PC-9 (cell line): ENCODE data around the gene NCOA3. TPM values are rescaled to one million over a fixed set of nuclear protein-coding genes. Genes with fewer than 3 reads are reported as not detected.

Experiments
- BruUV-seq: library from RNA; stranded (reverse); fragments of 400-500 nt; replicated peaks from 2 replicates; lab custom pipeline; 2021; lab: Mats Ljungman, UMichigan
- CTCF ChIA-PET: fragments of 300-600 bp; sonication (Branson Sonifier 250); formaldehyde crosslinking; loops from one replicate; lab custom pipeline; 2022; ENCODE audit warnings: antibody characterized with exemption; lab: Charles Lee
- POLR2A ChIA-PET: fragments of 300-600 bp; sonication (Branson Sonifier 250); formaldehyde crosslinking; loops from one replicate; lab custom pipeline; 2022; ENCODE audit warnings: antibody characterized with exemption; ENCODE audit not compliant: unreplicated experiment; lab: Charles Lee
- DNase-seq, 2 experiments: peaks; one replicate each; pipeline versions ENCODE4 v3.0.0 to v3.0.0-alpha.2; 2015 to 2022; ENCODE audit warnings: mixed read lengths in 1 of 2
- H2AFZ ChIP-seq: fragments of 200-600 bp; sonication (generic); 2 replicates; pipeline ENCODE4 v1.8.1; 2017; ENCODE audit warnings: antibody characterized with exemption
- H3F3A ChIP-seq: fragments of 200-600 bp; sonication (generic); 2 replicates; pipeline ENCODE4 v1.8.1; 2017; ENCODE audit warnings: antibody characterized with exemption, mild to moderate bottlenecking, low read depth; ENCODE audit not compliant: insufficient read depth
- H3K27ac ChIP-seq: fragments of 200-600 bp; sonication (generic); 2 replicates; pipeline ENCODE4 v1.6.1; 2016; ENCODE audit warnings: mixed run types
- H3K27me3 ChIP-seq: fragments of 200-600 bp; sonication (generic); 2 replicates; pipeline ENCODE4 v1.6.1; 2016; ENCODE audit warnings: low read depth, mixed run types; ENCODE audit not compliant: insufficient read depth
- H3K36me3 ChIP-seq: fragments of 200-600 bp; sonication (generic); 2 replicates; pipeline ENCODE4 v1.6.1; 2016; ENCODE audit warnings: low read depth, mixed run types
- H3K4me1 ChIP-seq: fragments of 200-600 bp; sonication (generic); replicated peaks from 2 replicates; pipeline ENCODE4 v1.6.1; 2016; ENCODE audit warnings: mixed run types; ENCODE audit not compliant: insufficient read depth
- H3K4me2 ChIP-seq: fragments of 200-600 bp; sonication (generic); 2 replicates; pipeline ENCODE4 v1.6.1; 2017; ENCODE audit warnings: mixed run types
- H3K4me3 ChIP-seq: fragments of 200-600 bp; sonication (generic); 2 replicates; pipeline ENCODE4 v1.6.1; 2016; ENCODE audit warnings: mixed run types
- H3K79me2 ChIP-seq: fragments of 200-600 bp; sonication (generic); 2 replicates; pipeline ENCODE4 v1.6.1; 2017; ENCODE audit warnings: low read depth, mixed run types
- H3K9me2 ChIP-seq: fragments of 200-600 bp; sonication (generic); 2 replicates; pipeline ENCODE4 v1.8.1; 2017; ENCODE audit warnings: mild to moderate bottlenecking; ENCODE audit not compliant: insufficient read depth
- H3K9me3 ChIP-seq: fragments of 200-600 bp; sonication (generic); 2 replicates; pipeline ENCODE4 v1.8.1; 2016; ENCODE audit warnings: low read depth; ENCODE audit not compliant: insufficient read depth
- H4K20me1 ChIP-seq: fragments of 200-600 bp; sonication (generic); 2 replicates; pipeline ENCODE4 v1.8.1; 2017; ENCODE audit not compliant: insufficient read depth
- CTCF ChIP-seq: fragments of 200-600 bp; sonication (generic); conservative IDR thresholded peaks from 2 replicates; pipeline ENCODE4 v1.6.1; 2017; ENCODE audit warnings: mixed run types, antibody characterized with exemption, mild to moderate bottlenecking, moderate library complexity
- EZH2 ChIP-seq: fragments of 200-600 bp; sonication (generic); IDR thresholded peaks from 2 replicates; pipeline ENCODE4 v1.8.0; 2017; ENCODE audit warnings: antibody characterized with exemption, low read depth
- intact Hi-C: fragments of 100-400 bp; cut with micrococcal nuclease; formaldehyde crosslinking; loops from one replicate; pipeline ENCODE4 v1.10.0; 2022; ENCODE audit not compliant: unreplicated experiment
- total RNA-seq: library from RNA; stranded (reverse); gene quantifications from 2 replicates; pipeline ENCODE4 v1.2.3, GENCODE V29; 2021

The NCOA3 gene
- total RNA-seq, 1 experiment from 2014 or later = 78.0 TPM

DNA sequence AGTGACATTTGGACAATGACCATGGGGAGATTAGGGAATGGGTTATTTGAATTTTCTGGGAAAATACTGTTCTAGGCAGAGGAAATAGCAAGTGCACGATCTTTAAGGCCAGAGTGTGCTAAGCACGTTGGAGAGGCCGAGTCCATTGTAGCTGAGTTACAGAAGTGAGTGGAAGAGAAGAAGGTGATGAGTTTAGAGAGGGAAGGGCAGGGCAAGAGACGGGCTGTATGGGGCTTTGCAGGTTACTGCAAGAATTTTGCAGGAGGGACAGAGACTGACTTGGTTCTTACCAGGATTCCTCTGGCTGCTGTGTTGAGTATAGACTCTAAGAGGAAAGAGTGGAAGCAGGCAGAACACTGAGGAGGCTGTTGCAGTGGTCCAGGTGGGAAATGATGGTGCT lies 1.1 kb upstream of the NCOA3 start:
- BruUV-seq = no TSS peak
- CTCF ChIA-PET = interaction anchor here (1.3 kb wide), 1 partner anchor 116 kb away, joined by 8 read pairs; no protein-coding TSS in a partner anchor
- peak overlapping the region; percentile 90 for H3K27ac ChIP-seq
- peak overlapping the region; percentile 83 for H3K4me2 ChIP-seq
- peaks cover 45% of the 10 kb centered on the region for H3K79me2 ChIP-seq
- H3F3A ChIP-seq = peaks cover 25% of the 10 kb centered on the region
- DNase-seq = no peak
- 0 out of 2 replicates have a peak, but pooled peaks cover 4% of the 10 kb centered on the region for H3K36me3 ChIP-seq
- peaks cover 26% of the 10 kb centered on the region for H4K20me1 ChIP-seq
- no peaks in the 10 kb centered on the region for H3K27me3 ChIP-seq
- intact Hi-C loops = loop anchor here (2.0 to 5.0 kb wide), 6 partner anchors 47 to 228 kb away; no protein-coding TSS in a partner anchor
- POLR2A ChIA-PET = interaction anchor here (0.6 kb wide), 1 partner anchor 47 kb away, joined by 3 read pairs; no protein-coding TSS in a partner anchor
- no peaks in the 10 kb centered on the region for H3K9me2 ChIP-seq
- H2AFZ ChIP-seq = peak overlapping the region; percentile 80; the same call in 1 of the 2 replicates
- peaks cover 45% of the 10 kb centered on the region for H3K4me1 ChIP-seq
- no peaks in the 10 kb centered on the region for H3K9me3 ChIP-seq
- TF ChIP-seq EZH2 (no peak), CTCF (no peak)
- H3K4me3 ChIP-seq = peak overlapping the region; percentile 77

- Histone ChIP-seq H3K27ac (peak overlapping the region; percentile 90), H3K9me3 (no peaks in the 10 kb centered on the region), H3K9me2 (no peaks in the 10 kb centered on the region), H3K36me3 (0 out of 2 replicates have a peak, but pooled peaks cover 4% of the 10 kb centered on the region), H3F3A (peaks cover 30% of the 10 kb centered on the region), H3K4me1 (peaks cover 51% of the 10 kb centered on the region), H3K4me2 (peak overlapping the region; percentile 83), H3K79me2 (peaks cover 50% of the 10 kb centered on the region), H4K20me1 (peaks cover 31% of the 10 kb centered on the region), H2AFZ (peak overlapping the region; percentile 80), H3K27me3 (no peaks in the 10 kb centered on the region), H3K4me3 (peak overlapping the region; percentile 77)
- CTCF ChIA-PET = interaction anchor here (0.6 to 1.4 kb wide), 9 partner anchors 8 to 1119 kb away, joined by 3 to 9 read pairs (median 6); no protein-coding TSS in a partner anchor
- intact Hi-C loops = loop anchor here (1.0 to 5.0 kb wide), 8 partner anchors 8 to 229 kb away; no protein-coding TSS in a partner anchor
- TF ChIP-seq EZH2 = no peak
- no peak for TF ChIP-seq CTCF
- DNase-seq = no peak
- TSS peak; percentile 85 for BruUV-seq
- POLR2A ChIA-PET = interaction anchor here (0.6 to 1.6 kb wide), 16 partner anchors 8 to 1014 kb away, joined by 3 to 31 read pairs (median 4); no protein-coding TSS in a partner anchor
Observed at GRCh38 chr20:47501116-47501481, 588 bp upstream of the NCOA3 start.

DNA sequence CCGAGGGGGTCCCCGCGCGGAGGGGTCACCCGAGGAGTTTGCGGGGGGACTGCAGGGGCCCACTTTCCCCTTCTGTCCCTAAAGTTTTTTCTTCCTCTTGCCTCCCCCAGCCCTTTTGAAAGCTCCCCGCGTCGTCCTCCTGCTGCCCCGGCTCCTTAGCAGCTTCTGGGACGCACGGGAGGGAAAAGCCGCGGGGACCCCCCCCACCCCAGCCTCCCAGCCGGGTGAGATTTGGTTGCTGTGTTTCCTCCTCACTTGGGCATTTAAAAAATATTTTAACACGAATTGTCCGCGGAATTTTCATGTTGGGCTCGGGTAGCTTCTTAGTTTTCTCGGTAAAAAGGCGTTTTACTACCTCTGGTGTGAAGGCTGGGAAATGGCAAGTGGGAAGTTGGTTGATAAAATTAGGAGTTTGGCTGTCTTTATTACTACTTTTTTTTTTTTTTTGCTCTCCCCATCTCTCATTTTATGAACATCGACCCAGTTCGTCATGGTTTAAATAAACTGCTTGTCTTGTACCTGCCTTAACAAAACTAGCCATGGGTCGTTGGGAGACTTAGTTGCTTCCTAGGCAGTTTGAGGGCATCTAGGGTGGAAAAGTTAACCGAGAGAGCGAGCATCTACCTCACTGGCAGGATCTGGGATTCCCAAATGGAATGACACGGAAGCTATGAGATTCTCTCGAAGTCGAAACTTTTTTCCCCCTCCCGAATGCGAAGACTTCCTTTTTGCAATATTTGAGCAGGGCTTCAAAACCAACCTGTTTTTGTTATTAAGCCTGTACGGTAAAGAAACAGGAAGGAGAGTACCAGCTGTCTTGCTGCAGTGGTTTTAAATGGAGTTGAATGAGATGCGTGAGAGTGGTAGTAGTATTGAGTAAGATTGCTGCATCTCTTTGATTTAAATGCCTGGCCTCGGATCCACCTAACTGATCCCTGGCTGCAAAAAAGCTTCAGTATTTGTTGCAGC lies 868 bp downstream of the NCOA3 start:
- H3K79me2 ChIP-seq = peaks cover 65% of the 10 kb centered on the region
- H3K4me3 ChIP-seq = peak overlapping the region; percentile 77
- 0 out of 2 replicates have a peak, but pooled peaks cover 4% of the 10 kb centered on the region for H3K36me3 ChIP-seq
- intact Hi-C loops = loop anchor here (5.0 kb wide), 4 partner anchors 45 to 230 kb away; no protein-coding TSS in a partner anchor
- H3K9me3 ChIP-seq = no peaks in the 10 kb centered on the region
- H3F3A ChIP-seq = peaks cover 34% of the 10 kb centered on the region
- BruUV-seq = TSS peak; percentile 43
- POLR2A ChIA-PET = interaction anchor here (0.7 to 1.6 kb wide), 5 partner anchors 9 to 1036 kb away, joined by 3 to 31 read pairs (median 4); no protein-coding TSS in a partner anchor
- H3K4me1 ChIP-seq = peaks cover 62% of the 10 kb centered on the region
- H3K4me2 ChIP-seq = peak overlapping the region; percentile 83
- H2AFZ ChIP-seq = peak overlapping the region; percentile 78
- H3K27ac ChIP-seq = peak overlapping the region; percentile 90
- peaks cover 45% of the 10 kb centered on the region for H4K20me1 ChIP-seq
- CTCF ChIA-PET = interaction anchor here (0.5 to 1.4 kb wide), 8 partner anchors 9 to 118 kb away, joined by 3 to 7 read pairs (median 5); no protein-coding TSS in a partner anchor
- TF ChIP-seq EZH2 (no peak), CTCF (0 out of 2 replicates have a peak, but pooled peaks have one; percentile 8)
- no peaks in the 10 kb centered on the region for H3K9me2 ChIP-seq
- no peaks in the 10 kb centered on the region for H3K27me3 ChIP-seq
- DNase-seq = peak; percentile 20 to 58
